GM19452 (cell line): Measurements from ENCODE around the gene YWHAQ.
A peak's percentile ranks its signal among the peaks of the same experiment; 100 is the strongest.
"Not testable (repeated sequence)": the region's sequence is repeated elsewhere in the genome, so short reads cannot be mapped to it uniquely, and the experiment has no call there.

ENCODE experiments used
- ATAC-seq: cut with Tn5 transposase; IDR thresholded peaks from one replicate; pipeline ENCODE4 v1.9.1; 2021; ENCODE audit not compliant: unreplicated experiment

Gene YWHAQ

DNA sequence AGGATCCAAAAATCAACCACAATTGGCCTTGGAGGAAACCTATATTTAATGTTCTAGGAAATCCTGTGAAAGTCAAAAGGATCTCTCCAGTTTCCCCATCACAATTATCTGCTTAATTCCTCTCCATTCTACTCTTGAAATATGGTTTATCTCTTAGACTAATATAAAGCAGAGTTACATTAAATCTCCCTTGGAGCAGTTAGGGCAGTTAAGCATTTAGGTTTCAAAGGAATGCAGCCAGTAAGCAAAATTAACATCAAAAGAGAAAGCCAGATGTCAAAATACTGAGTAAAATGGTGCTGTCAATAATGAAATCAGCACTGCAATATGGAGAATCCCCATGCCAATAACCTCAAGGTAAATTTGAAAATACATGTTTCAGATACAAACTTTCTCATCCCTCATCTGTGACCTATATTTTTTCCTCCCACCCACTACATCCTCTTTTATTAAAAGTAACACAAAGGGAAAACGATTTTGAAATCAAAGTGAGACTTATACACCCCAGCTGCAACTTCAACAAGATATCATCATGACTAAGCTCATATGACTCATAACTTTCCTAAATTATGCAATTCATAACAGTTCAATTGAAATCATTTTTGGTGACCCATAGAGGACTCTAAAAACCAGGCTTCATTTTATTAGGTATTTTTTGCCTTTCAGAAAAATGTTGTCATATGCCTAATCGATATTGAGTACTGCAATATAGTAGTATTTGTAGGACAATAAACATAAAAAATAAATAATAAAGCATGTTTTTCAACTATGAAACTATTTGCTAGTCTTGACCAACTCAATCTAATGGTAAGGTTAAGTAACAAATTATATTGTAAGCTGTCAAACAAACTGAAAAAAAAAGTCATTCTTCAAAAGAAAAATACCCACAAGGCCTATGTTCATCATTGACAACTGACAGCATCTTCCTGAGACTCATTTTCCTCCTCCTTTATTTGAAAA, 78.3 kb downstream of the YWHAQ start:
- no peak for ATAC-seq

DNA sequence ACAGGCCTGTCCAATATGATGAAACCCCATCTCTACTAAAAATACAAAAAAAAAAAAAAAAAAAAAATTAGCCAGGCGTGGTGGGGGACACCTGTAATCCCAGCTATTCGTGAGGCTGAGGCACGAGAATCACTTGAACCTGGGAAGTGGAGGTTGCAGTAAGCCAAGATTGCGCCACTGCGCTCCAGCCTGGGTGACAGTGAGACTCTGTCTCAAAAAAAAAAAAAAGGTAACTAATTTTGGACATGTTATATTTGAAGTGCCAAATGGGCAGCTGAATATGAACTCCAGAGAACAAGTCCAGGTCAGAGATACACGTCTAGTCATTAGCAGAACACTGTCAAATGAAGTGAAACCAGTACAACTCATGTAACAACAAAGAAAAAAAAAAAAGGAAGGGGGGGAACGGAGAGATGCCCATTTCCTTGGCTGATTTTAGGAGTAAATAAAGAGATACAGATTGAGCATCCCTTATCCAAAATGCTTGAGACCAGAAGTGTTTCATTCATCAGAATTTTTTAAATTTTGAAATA, 79.9 kb downstream of the YWHAQ start:
- not testable (repeated sequence) for ATAC-seq

DNA sequence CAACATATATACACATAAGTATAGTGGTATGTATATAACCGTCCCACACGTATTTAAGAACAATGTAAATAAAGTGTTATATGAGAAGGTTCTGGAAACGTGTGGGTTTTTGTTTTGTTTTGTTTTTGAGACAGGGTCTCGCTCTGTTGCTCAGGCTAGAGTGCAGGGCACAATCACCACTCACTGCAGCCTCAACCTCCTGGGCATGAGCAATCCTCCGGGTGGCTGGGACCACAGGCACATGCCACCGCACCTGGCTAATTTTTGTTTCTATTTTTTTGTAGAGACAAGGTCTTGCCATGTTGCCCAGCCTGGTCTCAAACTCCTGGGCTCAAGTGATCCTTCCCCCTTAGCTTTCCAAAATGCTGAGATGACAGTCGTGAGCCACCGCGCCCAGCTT, 81.4 kb downstream of the YWHAQ start:
- ATAC-seq, result no peak

DNA sequence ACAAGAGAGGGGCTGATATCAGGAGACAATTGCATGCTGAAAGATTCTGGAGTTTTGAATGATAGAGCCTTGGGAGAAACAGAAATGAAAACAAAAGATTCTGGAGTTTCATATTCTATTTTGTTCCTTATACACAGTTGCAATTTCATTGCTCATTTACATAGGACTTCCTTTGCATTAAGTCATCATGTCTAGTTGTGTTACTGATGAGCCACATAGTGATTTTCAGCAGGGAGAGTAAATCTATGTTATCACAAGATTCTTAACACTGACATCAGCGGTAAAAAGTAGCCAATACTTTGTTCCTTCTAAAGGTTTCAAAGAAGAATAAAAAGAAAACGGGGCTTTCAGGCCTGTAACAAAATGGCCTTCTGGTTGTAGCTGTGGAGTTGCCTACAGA, 82.3 kb downstream of the YWHAQ start:
- peak; percentile 54 for ATAC-seq

DNA sequence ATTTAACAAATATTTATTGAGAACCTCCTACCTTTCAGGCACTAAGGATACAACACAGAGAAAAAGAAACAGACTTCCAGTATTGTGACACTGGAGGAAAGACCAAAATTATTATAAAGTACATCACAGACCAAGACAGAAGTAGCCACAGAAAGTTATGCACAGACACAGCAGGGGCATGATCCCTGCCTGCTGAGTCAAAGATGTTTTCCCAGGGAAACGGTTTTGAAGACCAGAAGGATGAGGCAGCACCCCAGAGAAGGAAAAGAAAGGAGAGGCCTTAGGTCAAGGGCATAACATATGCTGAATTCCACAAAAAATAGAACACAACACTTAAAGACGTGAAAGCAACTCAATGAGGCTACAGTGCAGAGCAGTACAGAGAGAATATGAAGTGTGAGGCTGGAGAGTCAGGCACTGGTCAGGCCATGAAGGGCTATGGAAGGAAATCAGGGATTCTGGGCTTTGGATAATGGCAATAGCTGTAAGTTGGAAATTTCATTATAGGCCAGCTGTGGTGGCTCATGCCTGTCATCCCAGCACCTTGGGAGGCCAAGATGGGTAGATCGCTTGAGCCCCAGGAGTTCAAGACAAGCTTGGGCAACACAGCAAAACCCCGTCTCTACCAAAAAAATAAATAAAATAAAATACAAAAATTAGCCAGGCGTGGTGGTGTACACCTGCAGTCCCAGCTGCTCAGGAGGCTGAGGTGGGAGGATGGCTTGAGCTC, 83.4 kb downstream of the YWHAQ start:
- ATAC-seq, result no peak

DNA sequence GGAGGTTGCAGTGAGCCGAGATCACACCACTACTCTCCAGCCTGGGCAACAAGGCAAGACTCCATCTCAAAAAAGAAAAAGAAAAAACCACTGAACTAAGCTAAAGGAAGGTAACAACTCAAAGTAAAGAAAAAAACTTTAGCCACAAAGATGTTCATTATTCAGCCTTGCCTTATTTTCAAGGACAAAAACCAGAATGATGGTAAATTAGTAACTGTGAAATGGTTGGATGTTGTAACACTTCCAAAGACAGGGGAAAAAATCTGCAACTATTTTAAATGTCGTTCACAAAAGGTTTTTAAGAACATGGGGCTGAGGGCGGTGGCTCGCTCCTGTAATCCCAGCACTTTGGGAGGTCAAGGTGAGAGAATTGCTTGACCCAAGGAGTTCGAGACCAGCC, 85.3 kb downstream of the YWHAQ start:
- no peak for ATAC-seq

DNA sequence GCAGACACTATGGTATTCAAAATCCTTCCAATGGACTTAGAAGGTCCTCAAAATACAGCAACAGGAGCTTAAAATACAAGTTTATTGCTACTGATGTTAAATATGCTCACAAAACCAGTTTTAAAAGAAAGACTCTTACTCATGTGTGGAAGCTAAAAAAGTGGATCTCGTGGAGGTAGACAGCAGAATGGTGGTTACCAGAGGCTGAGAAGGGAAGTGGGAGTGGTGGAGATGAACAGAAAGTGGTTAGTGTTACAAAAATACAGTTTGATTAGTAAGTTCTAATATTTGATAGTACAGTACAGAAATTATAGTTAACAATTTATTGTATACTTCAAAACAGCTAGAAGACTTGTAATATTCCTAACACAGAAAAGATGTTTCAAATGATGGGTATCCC, 87.2 kb downstream of the YWHAQ start:
- ATAC-seq, result no peak

DNA sequence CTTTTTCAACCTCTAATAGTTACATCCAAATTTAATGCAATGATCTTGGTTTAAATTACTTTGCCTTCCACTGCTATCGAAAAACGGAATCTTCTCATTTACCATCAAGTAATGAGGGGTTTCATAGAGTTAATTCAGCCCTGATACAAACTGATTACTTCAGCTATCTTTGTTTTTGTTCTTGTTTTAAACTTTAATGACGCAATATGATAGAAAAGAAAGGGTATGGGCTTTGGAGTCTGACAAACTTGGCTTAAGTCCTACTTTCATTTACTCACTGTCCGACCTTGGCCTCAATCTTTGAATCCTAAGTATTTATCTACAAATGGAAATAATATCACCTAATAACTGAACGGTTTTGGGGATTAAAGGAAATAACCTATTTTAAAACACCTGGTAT, 91.3 kb downstream of the YWHAQ start:
- ATAC-seq, result no peak

DNA sequence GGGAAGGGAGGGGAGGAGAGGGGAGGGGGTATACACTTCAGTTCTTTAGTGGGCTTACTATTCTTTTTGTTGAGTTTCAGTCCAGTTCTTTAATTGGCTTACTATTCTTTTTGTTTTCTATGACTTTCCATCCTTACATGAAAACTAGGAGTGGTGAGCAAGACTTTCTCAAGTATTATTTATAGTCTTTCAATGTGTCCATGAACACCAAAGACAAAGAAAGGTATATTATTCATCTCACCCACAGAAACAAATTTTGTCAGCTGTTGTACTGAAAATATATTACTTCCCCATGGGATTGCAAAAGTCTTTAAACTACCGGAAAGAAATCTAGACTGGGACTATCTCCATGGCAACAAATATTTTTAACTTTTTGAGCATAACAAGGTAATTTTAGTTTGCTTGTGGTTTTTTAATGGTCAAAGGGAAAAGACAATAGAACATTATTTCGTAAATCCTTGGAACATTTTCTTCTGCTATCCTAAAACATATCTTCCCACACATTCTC, 92.7 kb downstream of the YWHAQ start:
- ATAC-seq, result no peak

DNA sequence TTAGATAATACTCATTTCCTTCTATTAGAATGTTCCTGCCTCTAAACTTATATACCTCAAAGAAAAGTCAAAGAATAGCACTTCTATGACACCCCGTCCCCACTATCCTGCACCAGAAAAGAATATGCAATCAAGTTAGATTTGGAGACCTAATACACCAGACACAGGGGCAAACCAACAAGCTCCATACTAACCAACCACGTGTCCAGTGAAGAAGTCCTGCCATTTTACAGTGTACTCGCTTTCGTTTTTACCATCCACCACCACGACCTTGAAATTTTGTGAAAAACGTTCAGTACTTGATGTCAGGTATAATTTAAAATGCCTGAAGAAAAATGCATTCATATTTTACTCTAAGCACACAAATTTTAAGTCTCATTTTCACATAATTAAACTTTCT, 94.3 kb downstream of the YWHAQ start:
- no peak for ATAC-seq

DNA sequence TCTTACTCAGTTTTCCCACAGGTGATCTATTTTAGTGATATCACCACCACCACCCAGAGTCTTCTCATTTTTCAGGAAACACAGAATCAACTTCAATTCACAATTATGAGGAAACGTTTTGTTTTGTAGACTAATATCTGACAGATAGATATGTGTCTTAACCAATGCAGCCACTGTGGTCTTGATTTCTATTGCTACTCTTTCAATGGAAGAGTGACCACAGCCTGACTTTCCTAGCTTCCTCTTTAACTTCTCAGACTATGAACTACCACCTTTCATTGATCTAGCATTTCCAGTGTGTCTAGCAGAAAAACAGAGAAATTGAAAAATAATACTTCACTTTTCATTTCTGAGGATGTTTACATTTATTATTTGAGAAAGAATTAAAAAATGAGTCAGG, 95.6 kb downstream of the YWHAQ start:
- no peak for ATAC-seq
